CD4-positive, alpha-beta T cell treated with Interleukin-17A for 1 hour (primary cell): ENCODE data around the gene VWC2L.

ENCODE experiments used
- DNase-seq: peaks from one replicate; pipeline ENCODE4 v3.0.0-alpha.2; 2020

VWC2L gene

DNA sequence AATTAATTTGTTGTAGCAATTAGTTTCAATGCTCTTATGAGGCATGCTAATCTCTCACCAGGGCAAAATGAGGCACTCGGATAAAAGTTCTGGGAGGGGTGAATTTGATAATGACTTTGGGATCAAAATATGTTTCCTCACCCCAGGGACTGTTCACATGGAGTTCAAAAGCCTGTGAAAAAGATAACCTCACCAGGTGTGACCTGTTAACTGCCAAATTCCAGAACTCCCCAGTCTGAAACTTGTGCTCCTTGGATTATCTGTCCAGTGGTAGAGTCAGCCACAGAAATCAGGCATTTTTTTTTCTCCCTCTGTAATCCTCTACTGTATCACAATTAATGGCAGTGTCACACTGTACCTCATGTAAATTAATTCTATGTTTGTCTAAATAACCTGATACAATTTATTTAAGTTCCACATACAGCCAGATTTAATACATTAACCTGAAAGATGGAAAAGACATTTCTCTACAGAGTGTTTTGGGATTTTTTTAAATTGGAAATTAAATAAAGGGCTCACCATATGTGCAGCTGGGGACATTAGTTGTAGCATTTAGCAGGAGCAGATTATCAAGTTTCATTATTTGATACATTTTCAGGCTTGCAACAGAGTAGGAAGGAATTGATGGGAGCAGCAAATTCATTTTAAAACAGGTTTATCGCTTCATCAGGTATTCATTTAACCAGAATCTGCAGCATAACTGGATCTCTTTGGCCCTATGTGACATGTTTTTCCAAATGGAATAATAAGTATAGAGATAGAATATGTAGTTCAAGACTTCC lies 191.2 kb downstream of the VWC2L start:
- no peak for DNase-seq

GRCh38 chr2:214604861-214605260 lies 194.0 kb downstream of the VWC2L start:
- no peak for DNase-seq

DNA sequence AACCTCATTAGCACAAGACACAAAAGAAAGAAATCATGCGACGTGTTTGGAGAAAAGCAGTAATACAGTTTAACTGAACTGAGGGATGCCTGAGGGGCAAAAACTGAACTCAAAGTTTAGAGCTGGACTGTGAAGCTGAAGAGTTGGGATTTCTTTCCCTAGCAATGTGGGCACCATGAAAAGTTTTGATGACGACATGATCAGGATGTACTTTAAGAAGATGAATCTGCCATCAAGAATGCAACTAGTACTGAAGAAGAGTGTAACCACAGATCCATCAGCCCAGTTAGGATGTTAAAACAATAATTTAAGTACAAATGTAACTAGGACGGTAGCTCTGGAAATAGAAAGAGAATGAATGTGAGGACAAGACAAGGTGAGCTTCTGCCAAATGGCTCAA lies 196.2 kb downstream of the VWC2L start:
- no peak for DNase-seq

DNA sequence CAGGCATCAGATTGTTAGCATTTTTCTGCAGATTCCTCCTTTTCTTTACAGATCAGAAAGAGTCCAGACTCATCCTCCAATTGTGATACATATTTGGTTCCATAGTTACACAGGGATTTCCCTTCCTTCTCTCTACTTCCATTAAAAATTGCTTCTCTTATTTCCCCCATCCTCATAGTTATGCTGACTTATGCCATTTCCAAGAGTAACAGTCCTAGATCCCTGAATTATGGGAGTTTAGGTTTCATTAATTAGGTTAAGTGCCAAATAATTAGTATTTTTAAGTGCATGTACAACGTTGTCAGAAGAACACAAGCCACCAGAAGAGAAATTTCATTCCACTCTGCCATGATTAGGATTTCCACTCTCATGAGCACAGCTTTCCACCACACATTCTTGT lies 200.2 kb downstream of the VWC2L start:
- DNase-seq = no peak

DNA sequence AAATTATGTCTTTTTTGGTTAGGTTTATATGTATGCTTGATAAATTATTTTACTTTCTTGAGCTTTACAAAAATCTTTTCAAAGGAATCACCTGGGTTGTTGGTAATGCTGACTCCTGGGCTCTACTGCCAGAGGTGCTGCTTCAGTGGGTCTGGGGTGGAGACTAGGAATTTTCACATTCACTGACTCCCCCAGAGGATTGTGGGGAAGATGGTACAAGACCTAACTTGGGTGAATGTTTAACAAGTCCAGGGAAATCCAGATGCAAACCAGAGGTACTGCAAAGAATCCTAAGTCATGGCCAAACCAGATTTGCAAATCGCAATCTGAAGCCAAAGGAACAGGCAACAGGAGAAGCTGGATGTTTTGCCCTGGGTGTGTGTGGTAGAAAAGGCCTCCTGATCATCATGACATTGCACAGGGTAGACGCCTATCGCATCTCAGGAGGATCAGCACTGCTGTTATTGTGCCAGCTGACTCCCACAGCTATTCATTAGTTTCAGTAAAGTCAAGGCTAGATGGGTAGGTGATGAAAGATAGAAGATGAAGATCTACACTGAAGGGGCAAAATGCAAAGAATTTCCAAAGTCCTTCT lies 213.4 kb downstream of the VWC2L start:
- DNase-seq = no peak

GRCh38 chr2:214628091-214628490 lies 217.2 kb downstream of the VWC2L start:
- no peak for DNase-seq
